Fibroblast of skin of left biceps (primary cell): ENCODE measurements around the gene THAP5.
"Not testable (repeated sequence)": the region's sequence is repeated elsewhere in the genome, so short reads cannot be mapped to it uniquely, and the experiment has no call there.

Experiments
- DNase-seq, 2 experiments: peaks; one replicate each; pipeline ENCODE4 v3.0.0-alpha.2; 2013; ENCODE audit warnings: low read depth in 2 of 2

Gene THAP5

GRCh38 chr7:108584211-108584610, 14.7 kb upstream of the THAP5 start:
- no peak for DNase-seq

GRCh38 chr7:108581655-108582491, 12.4 kb upstream of the THAP5 start:
- DNase-seq, result no peak

GRCh38 chr7:108580298-108580697, 10.8 kb upstream of the THAP5 start:
- no peak for DNase-seq

GRCh38 chr7:108578937-108579336, 9.4 kb upstream of the THAP5 start:
- DNase-seq, result no peak

- no peak for DNase-seq
Measured at GRCh38 chr7:108576116-108576515, 6.6 kb upstream of the THAP5 start.

GRCh38 chr7:108575156-108575555, 5.7 kb upstream of the THAP5 start:
- no peak for DNase-seq

- no peak for DNase-seq
Measured at GRCh38 chr7:108572480-108572879, 3.0 kb upstream of the THAP5 start.

- DNase-seq, result no peak
Measured at GRCh38 chr7:108570146-108570755, 745 bp upstream of the THAP5 start.

- no peak for DNase-seq
Measured at GRCh38 chr7:108568801-108569380, 615 bp downstream of the THAP5 start.

- DNase-seq, result no peak
Measured at GRCh38 chr7:108565987-108566386, 3.5 kb downstream of the THAP5 start.

- DNase-seq, result no peak
Measured at GRCh38 chr7:108561047-108561619, 8.4 kb downstream of the THAP5 start.

GRCh38 chr7:108559253-108559652, 10.3 kb downstream of the THAP5 start:
- DNase-seq, result no peak

GRCh38 chr7:108557617-108558016, 11.9 kb downstream of the THAP5 start:
- DNase-seq, result no peak

- no peak for DNase-seq
Measured at GRCh38 chr7:108557191-108557590, 12.3 kb downstream of the THAP5 start.

- DNase-seq, result not testable (repeated sequence)
Measured at GRCh38 chr7:108556665-108557064, 12.8 kb downstream of the THAP5 start.

- not testable (repeated sequence) for DNase-seq
Measured at GRCh38 chr7:108548141-108548896, 21.2 kb downstream of the THAP5 start.

GRCh38 chr7:108541478-108541877, 28.0 kb downstream of the THAP5 start:
- no peak for DNase-seq

- not testable (repeated sequence) for DNase-seq
Measured at GRCh38 chr7:108538685-108539084, 30.8 kb downstream of the THAP5 start.

- not testable (repeated sequence) for DNase-seq
Measured at GRCh38 chr7:108538236-108538635, 31.3 kb downstream of the THAP5 start.

- DNase-seq, result no peak
Measured at GRCh38 chr7:108537229-108537628, 32.3 kb downstream of the THAP5 start.

GRCh38 chr7:108535744-108536143, 33.8 kb downstream of the THAP5 start:
- no peak for DNase-seq

- no peak for DNase-seq
Measured at GRCh38 chr7:108535257-108535656, 34.2 kb downstream of the THAP5 start.
